Activated effector memory CD4-positive, alpha-beta T cell treated with anti-CD3 and anti-CD28 coated beads, Interleukin-2, amount 50 U/mL, for 16 hours (primary cell): Measurements from ENCODE around the gene THAP9.
"Not testable (repeated sequence)": the region's sequence is repeated elsewhere in the genome, so short reads cannot be mapped to it uniquely, and the experiment has no call there.

ENCODE experiments used
- DNase-seq: peaks from one replicate; pipeline ENCODE4 v3.0.0-alpha.2; 2020

The THAP9 gene

GRCh38 chr4:82898322-82899243 lies 2.0 kb upstream of the THAP9 start:
- DNase-seq = no peak

- DNase-seq = no peak
Measured at GRCh38 chr4:82899374-82900065, 1.0 kb upstream of the THAP9 start.

- DNase-seq = no peak
Measured at GRCh38 chr4:82900066-82900410, 497 bp upstream of the THAP9 start.

GRCh38 chr4:82901183-82901718 lies 716 bp downstream of the THAP9 start:
- no peak for DNase-seq

- DNase-seq = no peak
Measured at GRCh38 chr4:82903737-82904136, 3.2 kb downstream of the THAP9 start.

GRCh38 chr4:82905205-82905604 lies 4.7 kb downstream of the THAP9 start:
- no peak for DNase-seq

GRCh38 chr4:82906469-82906868 lies 5.9 kb downstream of the THAP9 start:
- no peak for DNase-seq

- DNase-seq = no peak
Measured at GRCh38 chr4:82909326-82909725, 8.8 kb downstream of the THAP9 start.

GRCh38 chr4:82913305-82913704 lies 12.8 kb downstream of the THAP9 start:
- no peak for DNase-seq

- not testable (repeated sequence) for DNase-seq
Measured at GRCh38 chr4:82913968-82914367, 13.4 kb downstream of the THAP9 start.

GRCh38 chr4:82918091-82918490 lies 17.6 kb downstream of the THAP9 start:
- no peak for DNase-seq

- no peak for DNase-seq
Measured at GRCh38 chr4:82919386-82919785, 18.9 kb downstream of the THAP9 start.

GRCh38 chr4:82921795-82922194 lies 21.3 kb downstream of the THAP9 start:
- no peak for DNase-seq

GRCh38 chr4:82930848-82931755 lies 30.6 kb downstream of the THAP9 start:
- DNase-seq = no peak

- no peak for DNase-seq
Measured at GRCh38 chr4:82934441-82934840, 33.9 kb downstream of the THAP9 start.

GRCh38 chr4:82939414-82939813 lies 38.9 kb downstream of the THAP9 start:
- no peak for DNase-seq

GRCh38 chr4:82947498-82947897 lies 47.0 kb downstream of the THAP9 start:
- no peak for DNase-seq

GRCh38 chr4:82948647-82949204 lies 48.2 kb downstream of the THAP9 start:
- no peak for DNase-seq

- no peak for DNase-seq
Measured at GRCh38 chr4:82951196-82951595, 50.7 kb downstream of the THAP9 start.

- no peak for DNase-seq
Measured at GRCh38 chr4:82954212-82954611, 53.7 kb downstream of the THAP9 start.

- DNase-seq = no peak
Measured at GRCh38 chr4:82957045-82957444, 56.5 kb downstream of the THAP9 start.

- DNase-seq = no peak
Measured at GRCh38 chr4:82965763-82966162, 65.2 kb downstream of the THAP9 start.

GRCh38 chr4:82968972-82969371 lies 68.4 kb downstream of the THAP9 start:
- no peak for DNase-seq
